Activated CD8-positive, alpha-beta memory T cell treated with anti-CD3 and anti-CD28 coated beads, Interleukin-2, amount 50 U/mL, for 4 hours (primary cell): ENCODE measurements around the gene CNP.

Source experiments
- DNase-seq: peaks from one replicate; pipeline ENCODE4 v3.0.0-alpha.2; 2020

CNP gene

DNA sequence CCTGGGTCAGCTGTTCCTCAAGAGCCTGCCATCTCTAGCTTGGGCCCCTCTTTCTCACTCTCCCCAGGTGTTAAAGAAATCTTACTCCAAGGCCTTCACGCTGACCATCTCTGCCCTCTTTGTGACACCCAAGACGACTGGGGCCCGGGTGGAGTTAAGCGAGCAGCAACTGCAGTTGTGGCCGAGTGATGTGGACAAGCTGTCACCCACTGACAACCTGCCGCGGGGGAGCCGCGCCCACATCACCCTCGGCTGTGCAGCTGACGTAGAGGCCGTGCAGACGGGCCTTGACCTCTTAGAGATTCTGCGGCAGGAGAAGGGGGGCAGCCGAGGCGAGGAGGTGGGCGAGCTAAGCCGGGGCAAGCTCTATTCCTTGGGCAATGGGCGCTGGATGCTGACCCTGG lies 6.8 kb downstream of the CNP start:
- DNase-seq = no peak

DNA sequence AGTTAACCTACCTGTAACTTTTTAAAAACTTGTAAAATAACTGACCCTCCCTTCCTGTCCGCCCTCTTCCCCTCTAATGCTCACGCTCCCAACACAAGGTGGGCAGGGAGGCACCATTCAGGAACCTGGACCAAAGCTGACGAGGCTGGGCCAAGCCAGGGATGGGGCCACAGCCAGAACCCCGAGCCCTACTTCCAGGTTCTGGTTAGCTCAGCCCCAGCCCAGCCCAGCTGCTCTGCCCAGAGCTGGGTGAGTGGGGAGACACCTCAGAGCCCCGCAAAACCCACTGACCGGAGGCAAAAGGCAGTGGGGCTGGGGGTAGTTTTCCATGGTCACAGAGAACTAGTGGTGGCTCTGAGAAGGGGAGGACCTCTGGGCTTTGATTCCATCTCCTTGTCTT lies 7.4 kb downstream of the CNP start:
- no peak for DNase-seq

DNA sequence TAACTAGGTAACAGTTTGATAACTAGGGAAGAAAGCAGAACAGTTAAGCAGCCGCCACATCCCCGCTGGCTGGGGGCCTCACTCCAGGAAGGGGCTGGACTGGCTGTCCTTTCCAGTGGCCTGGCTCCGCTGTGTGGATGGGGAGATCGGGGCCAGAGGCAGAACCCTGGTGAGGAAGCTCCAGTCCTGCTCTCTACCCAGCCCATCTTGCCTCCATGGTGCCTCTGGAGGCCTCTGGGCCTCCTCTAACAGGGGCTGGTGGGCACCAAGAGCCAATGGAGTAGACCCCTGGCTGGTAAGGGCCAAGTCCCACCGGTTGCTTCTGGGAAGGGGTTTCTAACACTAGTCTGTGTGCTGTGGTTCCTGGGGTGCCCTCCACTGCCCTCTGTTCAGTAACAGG lies 8.1 kb downstream of the CNP start:
- DNase-seq = no peak

- no peak for DNase-seq
Measured at GRCh38 chr17:41975099-41976083, 8.8 kb downstream of the CNP start.

DNA sequence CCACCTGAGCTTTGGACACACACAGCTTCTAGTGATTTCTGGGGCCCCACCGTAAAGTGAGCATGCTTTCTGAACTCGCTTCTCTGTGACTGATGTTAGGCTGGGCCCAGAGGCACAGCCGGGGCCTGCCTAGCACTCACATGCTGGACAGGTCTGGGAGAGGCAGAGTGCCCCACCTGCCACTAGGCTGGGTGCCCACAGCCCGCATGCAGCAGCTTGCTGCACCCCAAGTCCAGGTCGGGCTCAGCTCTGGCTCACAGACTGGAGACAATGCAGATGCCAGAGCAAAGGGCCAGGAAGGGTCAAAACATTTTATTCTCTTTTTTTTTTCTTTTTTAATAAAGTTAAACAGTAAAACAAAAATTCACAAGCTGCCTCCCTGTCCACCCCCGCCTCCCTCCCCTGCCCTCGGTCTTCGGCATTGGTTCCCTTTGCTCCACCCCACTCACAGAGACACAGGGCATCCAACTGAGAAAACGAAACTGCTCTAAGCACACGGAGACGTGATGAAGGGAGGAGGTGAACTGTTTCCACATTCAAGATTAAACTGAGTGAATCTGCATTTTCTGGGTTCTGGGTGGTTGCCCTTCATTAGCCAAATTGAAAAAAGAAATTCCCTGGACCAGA lies 9.7 kb downstream of the CNP start:
- no peak for DNase-seq

DNA sequence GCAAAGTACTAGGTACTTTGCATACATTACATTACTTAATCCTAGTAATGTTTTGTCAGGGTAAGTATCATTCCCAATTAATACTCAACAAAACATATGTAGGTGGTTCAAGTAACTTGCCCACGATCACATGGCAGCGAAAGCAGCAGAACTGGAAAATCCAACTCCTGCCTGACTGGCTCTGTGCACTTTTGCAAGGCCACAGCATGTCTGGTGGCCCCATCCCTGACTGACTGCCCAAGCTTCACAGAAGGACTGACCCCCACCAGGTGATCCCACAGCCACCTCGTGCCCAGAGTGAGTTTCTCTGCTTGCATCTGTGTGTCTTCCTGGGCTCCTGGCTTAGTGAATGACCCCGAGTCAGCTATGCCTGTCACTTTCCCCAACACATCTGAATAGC lies 11.4 kb downstream of the CNP start:
- DNase-seq = no peak

GRCh38 chr17:41982026-41982760 lies 15.6 kb downstream of the CNP start:
- no peak for DNase-seq

DNA sequence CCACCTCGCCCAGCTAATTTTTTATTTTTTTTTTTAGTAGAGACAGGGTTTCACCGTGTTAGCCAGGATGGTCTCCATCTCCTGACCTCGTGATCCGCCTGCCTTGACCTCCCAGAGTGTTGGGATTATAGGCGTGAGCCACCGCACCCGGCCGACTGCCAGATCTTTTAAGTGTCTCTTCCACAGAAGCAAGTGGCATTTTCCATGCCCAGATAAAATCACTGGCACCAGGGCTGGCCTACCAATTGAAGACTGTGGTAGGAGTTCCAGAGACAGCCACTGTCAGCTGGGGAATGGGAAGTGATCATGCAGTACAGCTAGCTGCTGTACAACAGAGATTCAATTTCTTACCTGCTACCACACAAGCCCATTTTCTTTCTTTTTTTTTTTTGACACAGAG lies 17.9 kb downstream of the CNP start:
- no peak for DNase-seq

DNA sequence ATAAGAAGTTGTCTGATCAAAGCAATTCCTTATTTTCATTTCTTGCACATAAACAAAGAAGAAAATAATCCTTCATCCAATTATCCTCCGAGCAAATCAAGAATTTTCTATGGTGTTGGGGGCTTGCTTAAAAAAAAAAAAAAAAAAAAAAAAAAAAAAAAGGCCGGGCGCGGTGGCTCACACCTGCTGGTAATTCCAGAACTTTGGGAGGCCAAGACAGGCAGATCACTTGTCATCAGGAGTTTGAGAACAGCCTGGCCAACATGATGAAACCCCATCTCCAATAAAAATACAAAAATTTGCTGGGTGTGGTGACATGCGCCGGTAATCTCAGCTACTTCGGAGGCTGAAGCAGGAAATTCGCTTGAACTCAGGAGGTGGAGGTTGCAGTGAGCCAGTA lies 19.3 kb downstream of the CNP start:
- no peak for DNase-seq

DNA sequence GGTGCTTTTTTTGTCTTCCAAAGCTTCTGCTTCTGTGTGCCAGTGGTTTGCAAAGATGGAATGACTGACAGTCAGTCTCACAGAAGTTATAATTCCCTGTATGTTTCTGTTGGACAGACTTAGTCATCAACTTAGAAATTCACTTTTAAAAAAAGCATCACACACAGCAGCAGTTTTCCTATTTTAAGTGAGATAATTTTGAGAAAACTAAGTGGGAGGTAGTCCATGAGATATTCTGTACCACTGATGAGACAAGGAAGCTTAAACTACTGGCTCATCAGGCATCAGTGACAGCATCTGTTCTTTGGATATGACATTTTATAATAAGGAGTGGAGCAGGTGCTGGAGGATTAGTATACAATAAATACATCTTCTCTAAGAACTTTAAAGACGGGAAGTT lies 20.0 kb downstream of the CNP start:
- DNase-seq = no peak

GRCh38 chr17:41987642-41988041 lies 21.0 kb downstream of the CNP start:
- no peak for DNase-seq

DNA sequence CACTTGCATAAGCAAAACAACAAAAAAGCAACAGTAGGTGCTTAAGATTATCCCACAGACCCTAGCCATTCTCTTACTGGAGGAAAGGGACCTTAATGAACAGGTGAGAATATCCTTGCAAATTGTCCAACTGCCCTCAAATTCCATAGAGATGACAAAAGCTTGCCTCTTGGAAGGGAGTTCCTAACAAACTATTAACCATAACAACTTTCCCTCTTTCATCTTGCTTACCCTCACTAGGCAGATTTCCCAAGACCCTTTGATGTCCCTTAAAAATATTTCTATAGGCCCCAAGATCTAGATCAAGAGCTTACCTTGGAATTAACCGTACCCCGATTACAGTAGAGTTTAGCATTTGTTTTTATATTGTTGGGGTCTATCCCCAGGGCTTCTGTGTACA lies 21.8 kb downstream of the CNP start:
- DNase-seq = no peak

GRCh38 chr17:41989702-41990419 lies 23.3 kb downstream of the CNP start:
- no peak for DNase-seq

GRCh38 chr17:41992576-41992975 lies 26.0 kb downstream of the CNP start:
- no peak for DNase-seq

- DNase-seq = no peak
Measured at GRCh38 chr17:41996855-41997164, 30.2 kb downstream of the CNP start.

DNA sequence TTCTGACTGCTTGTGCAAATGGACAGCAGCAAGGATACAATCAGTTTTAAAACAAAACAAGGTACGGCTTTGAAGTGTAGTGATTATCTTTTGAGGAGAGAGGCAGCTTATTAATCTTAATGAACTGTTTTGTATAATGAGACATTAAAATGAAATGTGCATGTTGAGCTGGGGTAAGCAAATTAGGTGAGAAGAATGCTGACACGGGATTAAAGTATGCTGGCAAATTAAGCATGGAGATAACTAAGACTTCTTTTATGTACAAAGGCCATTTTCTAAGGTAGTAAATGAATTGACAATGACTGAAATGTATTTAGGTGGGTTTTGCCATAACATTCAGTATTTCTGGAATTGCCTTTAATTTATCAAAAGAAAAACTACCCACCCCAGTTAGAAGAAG lies 31.9 kb downstream of the CNP start:
- no peak for DNase-seq

DNA sequence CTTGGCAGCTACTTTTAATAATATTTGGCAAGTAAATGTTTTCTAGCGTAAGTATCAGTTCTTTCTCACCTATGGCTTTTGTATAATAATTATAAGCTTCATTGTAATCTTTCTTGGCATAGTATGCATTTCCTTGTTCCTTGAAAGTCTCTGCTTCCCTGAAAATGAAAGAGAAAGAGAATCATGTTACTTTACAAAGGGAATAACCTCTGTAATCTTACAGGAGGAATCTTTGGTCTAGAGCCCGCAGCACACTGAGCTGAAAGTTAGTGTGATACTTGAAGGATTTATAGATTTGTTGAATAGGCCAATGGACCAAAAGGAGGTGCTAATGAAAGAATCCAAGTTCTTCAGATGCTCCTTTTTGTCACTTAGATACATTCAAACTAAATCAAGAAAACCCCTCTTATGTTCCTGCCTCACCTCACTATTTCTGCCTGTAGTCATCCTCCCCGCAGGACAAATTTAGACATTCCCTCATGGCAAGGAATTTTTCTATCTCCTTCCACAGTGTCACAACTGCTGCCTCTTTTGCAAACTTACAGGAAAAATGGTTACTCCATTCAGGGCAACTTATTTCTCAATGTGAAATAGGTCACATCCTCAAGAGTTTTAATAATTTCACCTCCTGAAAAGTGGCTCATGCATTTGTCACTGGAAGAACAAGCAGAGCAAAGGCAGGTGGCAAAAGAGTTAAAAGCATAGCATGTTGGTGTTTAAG lies 34.0 kb downstream of the CNP start:
- DNase-seq = no peak

DNA sequence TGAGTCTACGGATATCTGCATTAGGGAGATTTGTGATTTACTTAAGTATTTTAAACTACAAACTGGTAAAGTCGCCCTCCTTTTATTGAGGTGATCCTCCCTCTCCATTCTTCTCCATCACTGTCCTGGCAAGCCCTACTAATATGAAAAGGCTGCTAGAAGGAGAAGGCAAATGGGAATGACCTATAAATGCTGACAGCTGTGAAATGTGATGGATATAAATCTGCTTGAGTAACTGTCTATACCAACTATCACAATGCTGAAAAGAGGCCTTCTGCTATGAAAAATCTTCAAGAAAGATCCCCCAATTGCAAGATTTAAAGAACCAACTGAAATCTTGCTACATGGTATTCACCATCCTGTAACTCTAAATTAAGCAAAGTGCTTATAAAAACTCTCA lies 35.1 kb downstream of the CNP start:
- no peak for DNase-seq

DNA sequence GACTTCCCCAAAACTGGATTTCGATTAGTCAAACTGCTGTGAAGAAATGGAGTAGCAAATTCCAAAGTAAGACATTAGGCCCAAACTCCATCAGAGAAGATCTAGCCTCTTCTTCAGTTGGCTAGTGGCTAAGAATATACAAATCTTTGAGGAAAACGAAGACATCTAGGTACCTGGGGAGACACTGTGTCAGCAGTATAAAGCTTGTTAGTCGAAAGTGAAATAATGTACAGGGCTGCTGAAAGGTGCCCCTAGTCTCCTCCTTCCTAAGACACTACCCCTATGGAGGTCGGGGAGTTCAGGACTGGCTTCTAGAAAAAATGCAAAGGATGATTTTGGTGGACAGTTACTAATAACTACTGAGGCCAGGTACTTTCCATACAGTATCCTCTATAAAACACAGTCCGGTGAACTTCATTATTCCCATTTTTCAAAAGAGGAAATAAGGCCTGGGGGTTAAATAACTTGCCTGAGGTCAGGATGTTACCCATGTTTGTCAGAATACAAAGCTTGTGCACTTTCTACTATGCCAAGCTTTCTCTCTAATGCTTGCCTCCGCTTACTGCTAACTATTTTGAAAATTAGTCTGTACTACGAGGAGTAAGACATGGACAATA lies 35.7 kb downstream of the CNP start:
- DNase-seq = no peak

DNA sequence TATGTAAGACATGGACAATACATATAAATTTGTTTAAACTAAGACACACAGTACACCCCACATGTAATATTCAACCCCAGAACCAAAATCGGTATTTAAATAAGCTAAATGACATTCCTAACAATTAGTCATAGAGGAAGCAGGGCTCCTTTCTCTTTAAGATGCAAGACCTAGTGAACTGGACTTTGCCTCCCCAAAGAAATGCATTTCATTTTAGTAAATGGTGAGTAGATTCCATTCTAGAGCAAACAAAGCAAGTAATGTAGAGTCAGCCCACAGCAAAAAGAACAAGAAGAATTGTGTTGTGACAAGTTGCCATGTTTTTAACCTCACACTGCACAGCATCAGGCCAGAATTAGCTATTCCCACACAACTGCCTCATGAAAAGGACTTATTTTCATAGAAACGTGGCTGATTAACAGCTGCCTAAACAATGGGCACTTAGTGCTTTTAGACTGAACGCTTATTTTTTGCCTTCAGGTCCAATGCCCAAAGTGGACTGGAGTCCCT lies 36.3 kb downstream of the CNP start:
- no peak for DNase-seq

GRCh38 chr17:42005166-42005565 lies 38.6 kb downstream of the CNP start:
- no peak for DNase-seq

DNA sequence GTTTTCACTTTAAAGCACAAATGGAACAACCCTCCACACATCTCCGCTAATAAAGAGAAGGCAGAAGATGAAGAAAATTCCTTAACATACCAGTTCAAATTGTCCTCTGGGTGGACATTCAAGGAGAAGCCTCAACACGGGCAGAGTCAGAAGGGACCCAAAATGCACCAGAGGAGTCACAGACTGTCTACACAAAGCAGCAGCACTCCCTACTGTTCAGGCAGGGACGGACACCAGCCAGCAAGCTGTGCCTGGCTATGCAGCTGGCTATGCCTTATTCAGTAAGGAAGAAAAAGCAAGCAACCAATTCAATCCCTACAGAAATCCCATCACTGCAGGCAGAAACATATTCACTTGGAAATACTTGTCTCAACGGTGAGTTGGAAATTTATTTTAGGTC lies 42.6 kb downstream of the CNP start:
- no peak for DNase-seq
